SIG-M5 (cell line): Measurements from ENCODE around the gene HSFX1.
"Not testable (repeated sequence)": the region's sequence is repeated elsewhere in the genome, so short reads cannot be mapped to it uniquely, and the experiment has no call there.

Source experiments
- DNase-seq: peaks from one replicate; lab custom pipeline; 2025; lab: John Stamatoyannopoulos, UW

The HSFX1 gene, protein sequence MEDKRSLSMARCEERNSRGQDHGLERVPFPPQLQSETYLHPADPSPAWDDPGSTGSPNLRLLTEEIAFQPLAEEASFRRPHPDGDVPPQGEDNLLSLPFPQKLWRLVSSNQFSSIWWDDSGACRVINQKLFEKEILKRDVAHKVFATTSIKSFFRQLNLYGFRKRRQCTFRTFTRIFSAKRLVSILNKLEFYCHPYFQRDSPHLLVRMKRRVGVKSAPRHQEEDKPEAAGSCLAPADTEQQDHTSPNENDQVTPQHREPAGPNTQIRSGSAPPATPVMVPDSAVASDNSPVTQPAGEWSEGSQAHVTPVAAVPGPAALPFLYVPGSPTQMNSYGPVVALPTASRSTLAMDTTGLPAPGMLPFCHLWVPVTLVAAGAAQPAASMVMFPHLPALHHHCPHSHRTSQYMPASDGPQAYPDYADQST

GRCh38 chrX:149773768-149774167, at the start of gene HSFX1:
Gene HSFX1, plus strand, starts transcription at chrX:149774068. Its CDS starts 614 bp downstream, at chrX:149774682.
- DNase-seq: not testable (repeated sequence)

DNA sequence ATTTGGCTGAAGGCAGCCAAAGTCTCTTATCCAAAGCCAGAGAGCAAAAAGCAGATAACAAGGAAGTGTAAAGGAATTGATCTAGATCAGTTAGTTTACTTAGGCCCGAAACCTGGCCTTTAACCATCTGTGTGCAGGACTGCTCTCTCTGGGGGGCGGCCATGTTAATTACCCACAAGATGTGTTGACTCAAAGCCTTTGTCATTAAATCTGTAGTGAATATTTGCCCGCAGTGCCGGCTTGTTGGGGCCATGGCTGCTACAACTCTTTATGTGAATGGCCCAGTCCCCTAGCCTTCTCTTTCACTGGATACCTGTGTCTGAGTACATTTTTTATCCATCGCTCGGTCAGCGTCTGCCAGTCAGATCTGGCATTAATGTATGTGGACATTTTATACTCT, 46.6 kb upstream of the HSFX1 start:
- DNase-seq: not testable (repeated sequence)

GRCh38 chrX:149742269-149742668, 31.6 kb upstream of the HSFX1 start:
- DNase-seq: not testable (repeated sequence)

DNA sequence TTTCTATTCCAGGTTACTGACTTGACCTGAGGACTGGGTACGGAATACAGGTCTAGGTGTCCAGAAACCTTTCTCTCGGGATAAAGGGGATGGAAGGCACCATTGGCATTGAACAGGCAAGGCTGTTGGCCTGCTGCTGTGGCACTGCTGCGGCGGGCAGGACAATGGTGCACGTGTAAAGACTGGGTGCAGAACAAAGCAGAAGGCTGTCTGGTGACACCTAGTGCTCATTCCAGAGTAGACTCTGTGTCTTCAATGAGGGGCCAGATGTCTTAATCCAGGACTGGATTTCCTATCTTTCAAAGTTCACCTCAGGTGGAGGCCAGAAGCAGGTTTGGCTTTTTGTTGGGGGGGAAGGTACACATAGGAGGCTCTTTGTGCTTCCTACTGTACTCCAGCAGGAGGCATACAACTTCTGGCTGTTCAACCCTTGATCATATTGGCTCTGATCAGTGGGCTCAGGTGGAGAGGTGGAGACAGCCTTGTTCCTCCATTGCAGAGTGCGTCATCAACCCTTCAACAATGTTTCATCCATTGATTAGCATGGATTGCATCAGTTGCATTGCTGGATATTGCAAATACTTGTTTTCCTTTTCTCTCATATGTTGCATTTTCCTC, 27.4 kb upstream of the HSFX1 start:
- DNase-seq: not testable (repeated sequence)

- DNase-seq: no peak
Measured at GRCh38 chrX:149757206-149758067, 16.4 kb upstream of the HSFX1 start.

DNA sequence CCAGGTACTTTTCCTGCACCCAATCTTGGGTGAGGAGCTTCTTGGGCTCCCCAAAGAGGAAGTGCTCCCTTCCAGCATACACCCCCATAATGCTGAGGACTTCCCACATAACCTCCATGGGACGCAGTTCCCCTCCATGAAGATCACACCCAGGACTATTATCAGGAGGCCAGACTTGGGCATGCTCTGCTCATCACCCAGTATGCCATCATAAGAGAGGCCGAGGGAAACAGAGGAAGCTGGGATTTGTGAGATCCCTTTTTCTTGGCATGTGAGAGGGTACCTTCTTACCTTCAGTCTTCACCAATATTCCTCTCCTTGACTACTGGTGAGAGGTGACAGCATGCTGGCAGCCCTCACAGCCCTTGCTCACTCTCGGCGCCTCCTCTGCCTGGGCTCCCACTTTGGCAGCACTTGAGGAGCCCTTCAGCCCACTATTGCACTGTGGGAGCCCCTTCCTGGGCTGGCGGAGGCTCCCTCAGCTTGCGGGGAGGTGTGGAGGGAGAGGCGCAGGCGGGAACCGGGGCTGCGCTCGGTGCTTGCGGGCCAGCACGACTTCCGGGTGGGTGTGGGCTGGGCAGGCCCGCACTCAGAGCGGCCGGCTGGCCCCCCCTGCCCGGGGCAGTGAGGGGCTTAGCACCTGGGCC, 15.7 kb upstream of the HSFX1 start:
- DNase-seq: no peak

DNA sequence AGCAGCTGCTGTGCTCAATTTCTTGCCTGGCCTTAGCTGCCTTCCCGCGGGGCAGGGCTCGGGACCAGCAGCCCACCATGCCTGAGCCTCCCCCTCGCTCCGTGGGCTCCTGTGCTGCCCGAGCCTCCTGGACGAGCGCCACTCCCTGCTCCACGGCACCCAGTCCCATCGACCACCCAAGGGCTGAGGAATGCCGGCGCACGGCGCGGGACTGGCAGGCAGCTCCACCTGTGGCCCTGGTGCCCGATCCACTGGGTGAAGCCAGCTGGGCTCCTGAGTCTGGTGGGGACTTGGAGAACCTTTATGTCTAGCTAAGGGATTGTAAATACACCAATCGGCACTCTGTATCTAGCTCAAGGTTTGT, 15.2 kb upstream of the HSFX1 start:
- DNase-seq: not testable (repeated sequence)

GRCh38 chrX:149759824-149760223, 14.0 kb upstream of the HSFX1 start:
- DNase-seq: no peak

DNA sequence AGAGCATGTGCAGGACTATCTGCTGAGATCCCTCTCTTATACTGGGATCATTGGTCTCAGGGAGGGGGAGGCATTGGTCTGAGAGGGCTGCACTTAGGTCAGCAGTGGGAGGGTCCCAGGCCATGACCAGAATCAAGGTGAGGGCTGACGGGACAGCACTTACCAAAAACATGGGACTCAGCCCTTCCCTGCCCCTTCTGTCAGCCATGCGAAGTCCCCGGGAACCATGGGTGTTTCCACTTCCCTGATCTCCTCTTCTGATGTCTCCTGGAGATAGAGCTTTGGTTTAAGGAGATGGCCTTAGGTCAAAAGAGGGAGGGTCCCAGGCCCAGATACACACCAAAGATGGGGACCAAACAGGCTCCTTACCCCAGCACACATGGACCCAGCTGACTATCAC, 12.9 kb upstream of the HSFX1 start:
- DNase-seq: no peak

GRCh38 chrX:149761858-149762674, 11.8 kb upstream of the HSFX1 start:
- not testable (repeated sequence) for DNase-seq

DNA sequence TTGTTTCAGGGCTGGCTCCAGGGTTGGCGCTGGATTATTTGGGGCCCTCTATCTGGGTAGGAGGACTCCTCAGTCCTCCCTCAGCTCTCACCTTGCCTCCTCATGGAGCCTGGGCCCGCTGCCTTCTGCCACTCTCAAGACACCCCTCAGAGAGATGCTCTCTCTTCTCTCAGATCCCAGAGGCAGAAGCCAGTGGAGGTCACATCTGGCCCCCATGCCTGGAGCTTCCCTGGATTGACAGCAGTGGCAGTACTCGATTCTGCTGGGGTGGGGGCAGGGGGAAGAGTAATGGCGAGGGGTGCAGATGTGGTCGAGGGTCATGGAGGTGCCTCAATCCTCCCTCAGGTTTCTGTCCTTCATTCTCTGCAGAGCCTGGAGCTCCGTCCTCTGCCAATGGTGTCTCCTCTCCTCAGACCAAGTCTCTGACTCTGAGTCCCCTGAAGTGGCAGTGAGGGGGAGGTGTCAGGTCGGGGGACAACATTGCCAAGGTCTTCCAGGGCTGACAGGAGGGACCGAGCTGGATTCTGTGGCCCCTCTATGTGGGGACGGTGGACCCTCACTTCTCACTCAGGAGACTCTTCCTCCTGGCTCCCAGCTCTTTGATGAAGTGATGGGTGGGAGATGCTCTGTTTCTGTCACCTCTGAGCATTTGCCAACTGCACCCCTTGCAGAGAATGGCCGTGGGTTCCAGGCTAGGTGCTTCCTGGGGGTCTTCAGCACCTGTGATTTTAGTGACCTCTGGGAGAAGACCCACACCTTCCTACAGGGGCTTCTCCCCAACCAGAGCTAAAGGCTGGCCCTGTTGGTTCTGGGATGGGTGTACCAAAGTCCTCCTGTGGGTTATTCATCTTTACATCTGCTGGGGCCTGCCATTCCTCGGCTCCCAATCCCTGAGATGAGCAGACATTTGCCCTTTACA, 10.9 kb upstream of the HSFX1 start:
- DNase-seq: no peak

DNA sequence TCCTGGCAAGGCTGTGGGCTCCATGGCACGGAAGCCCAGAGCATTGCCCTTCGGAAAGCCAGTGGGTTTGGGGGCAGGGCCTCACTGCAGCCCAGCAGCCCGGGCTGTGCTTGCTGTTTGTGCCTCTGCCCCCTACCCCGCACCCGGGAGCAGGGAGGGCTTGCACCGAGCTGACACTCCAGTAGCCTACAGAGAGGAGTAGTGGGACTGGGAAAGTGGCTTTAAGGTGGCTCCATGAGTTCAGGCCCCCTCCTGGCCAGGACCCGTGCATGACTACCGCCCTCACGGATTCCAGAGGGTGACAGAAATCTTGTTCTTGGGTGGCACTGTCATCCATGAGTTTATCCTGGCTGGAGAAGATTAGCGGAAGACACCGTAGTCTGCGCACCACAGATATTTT, 3.5 kb upstream of the HSFX1 start:
- DNase-seq: not testable (repeated sequence)

GRCh38 chrX:149773026-149773425, 842 bp upstream of the HSFX1 start:
- not testable (repeated sequence) for DNase-seq

GRCh38 chrX:149777999-149778398, 4.1 kb downstream of the HSFX1 start:
- DNase-seq: not testable (repeated sequence)

GRCh38 chrX:149781727-149782126, 7.9 kb downstream of the HSFX1 start, which contains the start of gene MAGEA9:
Gene MAGEA9, plus strand, starts transcription at chrX:149781930. Its CDS starts 4,281 bp downstream, at chrX:149786211.
- DNase-seq: not testable (repeated sequence)

DNA sequence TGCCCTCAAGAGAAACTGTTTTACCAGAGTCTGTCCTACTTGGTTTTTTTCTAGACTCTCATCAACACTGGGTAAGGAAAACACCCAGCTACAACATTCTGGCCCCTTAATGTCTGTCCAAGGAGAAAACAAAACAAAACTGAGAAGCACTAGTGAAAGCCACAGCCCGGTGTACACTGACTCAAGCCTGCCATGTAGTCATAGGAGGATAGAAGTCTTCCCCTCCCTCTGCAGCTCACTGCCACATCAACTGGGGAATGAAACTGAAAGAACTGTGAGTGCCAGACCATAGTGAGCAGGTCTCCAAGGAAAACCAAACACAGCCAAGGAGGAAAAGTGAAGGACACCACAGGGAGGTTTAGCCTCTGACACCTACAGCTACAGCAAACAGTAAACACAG, 21.7 kb downstream of the HSFX1 start:
- DNase-seq: not testable (repeated sequence)

- no peak for DNase-seq
Measured at GRCh38 chrX:149799095-149799714, 25.3 kb downstream of the HSFX1 start.

DNA sequence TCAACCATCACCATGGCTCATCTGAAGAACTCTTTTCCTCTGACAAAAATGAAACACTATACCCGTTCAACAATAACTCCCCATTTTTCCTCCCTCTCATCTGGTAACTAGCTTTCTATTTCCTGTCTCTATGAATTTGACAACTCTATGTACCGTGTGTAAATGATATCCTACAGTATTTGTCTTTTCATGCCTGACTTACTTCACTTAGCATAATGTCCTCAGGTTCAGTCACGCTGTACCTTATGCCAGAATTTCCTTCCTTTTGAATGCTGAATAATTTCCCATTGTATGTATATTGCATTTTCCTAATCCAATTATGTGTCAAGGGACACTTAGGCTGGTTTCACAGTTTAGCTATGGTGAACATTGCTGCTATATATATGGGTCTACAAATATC, 26.1 kb downstream of the HSFX1 start:
- DNase-seq: no peak

GRCh38 chrX:149803458-149804062, 29.7 kb downstream of the HSFX1 start:
- no peak for DNase-seq
